Activated T-cell treated with anti-CD3 and anti-CD28 coated beads, Interleukin-2, amount 50 U/mL, for 4 hours (primary cell): ENCODE data around the gene GJD3. TPM values are rescaled to one million over a fixed set of nuclear protein-coding genes. Genes with fewer than 3 reads are reported as not detected.
"Not testable (repeated sequence)": the region's sequence is repeated elsewhere in the genome, so short reads cannot be mapped to it uniquely, and the experiment has no call there.

Experiments
- ATAC-seq, 2 donors: fragments of 200-7000 bp; cut with Tn5 transposase; one replicate each; pipeline ENCODE4 v1.10.0; 2021
- DNase-seq: peaks from one replicate; pipeline ENCODE4 v3.0.0-alpha.2; 2020
- H3K27me3 Mint-ChIP-seq: one replicate; pipeline ENCODE4 v1.8.0; 2021; ENCODE audit warnings: low read depth, mixed read lengths
- H3K36me3 Mint-ChIP-seq: one replicate; pipeline ENCODE4 v1.8.0; 2022; ENCODE audit warnings: mixed read lengths; ENCODE audit not compliant: insufficient read depth
- H3K4me1 Mint-ChIP-seq: one replicate; pipeline ENCODE4 v1.8.0; 2021; ENCODE audit warnings: low read depth, mixed read lengths
- H3K4me3 Mint-ChIP-seq: one replicate; pipeline ENCODE4 v1.8.0; 2021; ENCODE audit warnings: mild to moderate bottlenecking, moderate library complexity, mixed read lengths
- H3K9me3 Mint-ChIP-seq: one replicate; pipeline ENCODE4 v1.8.0; 2021; ENCODE audit warnings: mixed read lengths
- total RNA-seq, 3 donors: library from RNA; stranded (reverse); gene quantifications; one replicate each; pipeline ENCODE4 v1.2.1, GENCODE V29; 2021

The GJD3 gene
- total RNA-seq: not detected

- Mint-ChIP-seq H3K4me3 (peak within 1 kb of the TSS; percentile 63), H3K9me3 (no peaks in the 10 kb centered on the region), H3K27me3 (peaks cover 11% of the 10 kb centered on the region), H3K36me3 (no peaks in the 10 kb centered on the region), H3K4me1 (peaks cover 4% of the 10 kb centered on the region)
- DNase-seq (no peak), ATAC-seq (no peak)
These were observed at the start of gene GJD3 for GRCh38 chr17:40364121-40364861. GJD3 (minus strand) TSS chr17:40364737; CDS start chr17:40363815, 922 bp downstream.

- not testable (repeated sequence) for H3K9me3 Mint-ChIP-seq, H3K27me3 Mint-ChIP-seq, ATAC-seq, DNase-seq, H3K4me3 Mint-ChIP-seq, H3K36me3 Mint-ChIP-seq
- peaks cover 19% of the 10 kb centered on the region for H3K4me1 Mint-ChIP-seq
These were observed 49.8 kb upstream of the GJD3 start for GRCh38 chr17:40414312-40414711.

GRCh38 chr17:40412880-40413279 is 48.3 kb upstream of the GJD3 start:
- Mint-ChIP-seq H3K27me3 (no peaks in the 10 kb centered on the region), H3K36me3 (no peaks in the 10 kb centered on the region), H3K4me3 (no peak overlapping the region), H3K9me3 (no peaks in the 10 kb centered on the region), H3K4me1 (peaks cover 14% of the 10 kb centered on the region)
- ATAC-seq (no peak), DNase-seq (no peak)

- ATAC-seq (no peak), DNase-seq (no peak)
- Mint-ChIP-seq H3K4me1 (peaks cover 9% of the 10 kb centered on the region), H3K36me3 (no peaks in the 10 kb centered on the region), H3K4me3 (no peak overlapping the region), H3K9me3 (no peaks in the 10 kb centered on the region), H3K27me3 (no peaks in the 10 kb centered on the region)
These were observed 47.3 kb upstream of the GJD3 start for GRCh38 chr17:40411821-40412220.

GRCh38 chr17:40410082-40410481 is 45.5 kb upstream of the GJD3 start:
- H3K9me3 Mint-ChIP-seq: no peaks in the 10 kb centered on the region
- no peaks in the 10 kb centered on the region for H3K36me3 Mint-ChIP-seq
- no peak for ATAC-seq

GRCh38 chr17:40409540-40409939 is 45.0 kb upstream of the GJD3 start:
- not testable (repeated sequence) for ATAC-seq, H3K36me3 Mint-ChIP-seq, H3K4me1 Mint-ChIP-seq, H3K27me3 Mint-ChIP-seq, H3K4me3 Mint-ChIP-seq, H3K9me3 Mint-ChIP-seq, DNase-seq

More at GRCh38 chr17:40410082-40410481, 45.5 kb upstream of the GJD3 start:
- no peak for DNase-seq
- Mint-ChIP-seq H3K27me3 (no peaks in the 10 kb centered on the region), H3K4me3 (no peak overlapping the region), H3K4me1 (peaks cover 3% of the 10 kb centered on the region)

GRCh38 chr17:40407460-40407859 is 42.9 kb upstream of the GJD3 start:
- no peak overlapping the region for H3K4me3 Mint-ChIP-seq
- peaks cover 18% of the 10 kb centered on the region for H3K4me1 Mint-ChIP-seq
- no peaks in the 10 kb centered on the region for H3K9me3 Mint-ChIP-seq
- ATAC-seq (no peak), DNase-seq (no peak)
- no peaks in the 10 kb centered on the region for H3K36me3 Mint-ChIP-seq
- H3K27me3 Mint-ChIP-seq: no peaks in the 10 kb centered on the region

- Mint-ChIP-seq H3K4me1 (peaks cover 24% of the 10 kb centered on the region), H3K9me3 (no peaks in the 10 kb centered on the region), H3K27me3 (no peaks in the 10 kb centered on the region), H3K4me3 (no peak overlapping the region), H3K36me3 (no peaks in the 10 kb centered on the region)
- DNase-seq: no peak
- no peak for ATAC-seq
These were observed 39.5 kb upstream of the GJD3 start for GRCh38 chr17:40404003-40404402.

- DNase-seq (no peak), ATAC-seq (peak; percentile 41 to 43)
- Mint-ChIP-seq H3K9me3 (no peaks in the 10 kb centered on the region), H3K36me3 (no peaks in the 10 kb centered on the region), H3K4me1 (peaks cover 24% of the 10 kb centered on the region), H3K4me3 (peak overlapping the region; percentile 37), H3K27me3 (no peaks in the 10 kb centered on the region)
These were observed 38.1 kb upstream of the GJD3 start for GRCh38 chr17:40402668-40403067.

GRCh38 chr17:40399185-40399584 is 34.6 kb upstream of the GJD3 start:
- H3K4me3 Mint-ChIP-seq: no peak overlapping the region
- no peaks in the 10 kb centered on the region for H3K9me3 Mint-ChIP-seq
- ATAC-seq (peak in 1 of 2 donors; percentile 54), DNase-seq (no peak)
- peaks cover 23% of the 10 kb centered on the region for H3K4me1 Mint-ChIP-seq
- no peaks in the 10 kb centered on the region for H3K27me3 Mint-ChIP-seq
- H3K36me3 Mint-ChIP-seq: no peaks in the 10 kb centered on the region

GRCh38 chr17:40386555-40386954 is 22.0 kb upstream of the GJD3 start:
- H3K9me3 Mint-ChIP-seq, DNase-seq, H3K4me3 Mint-ChIP-seq, ATAC-seq, H3K4me1 Mint-ChIP-seq, H3K36me3 Mint-ChIP-seq, H3K27me3 Mint-ChIP-seq: not testable (repeated sequence)

- Mint-ChIP-seq H3K27me3 (no peaks in the 10 kb centered on the region), H3K4me3 (no peak overlapping the region), H3K36me3 (no peaks in the 10 kb centered on the region), H3K4me1 (no peaks in the 10 kb centered on the region), H3K9me3 (no peaks in the 10 kb centered on the region)
- ATAC-seq: no peak
- no peak for DNase-seq
These were observed 17.7 kb upstream of the GJD3 start for GRCh38 chr17:40382251-40382650.

GRCh38 chr17:40378966-40379365 is 14.4 kb upstream of the GJD3 start:
- Mint-ChIP-seq H3K36me3 (no peaks in the 10 kb centered on the region), H3K4me1 (peaks cover 5% of the 10 kb centered on the region), H3K27me3 (no peaks in the 10 kb centered on the region), H3K9me3 (no peaks in the 10 kb centered on the region), H3K4me3 (no peak overlapping the region)
- DNase-seq (no peak), ATAC-seq (no peak)

GRCh38 chr17:40377832-40378231 is 13.3 kb upstream of the GJD3 start:
- ATAC-seq: no peak
- H3K27me3 Mint-ChIP-seq: no peaks in the 10 kb centered on the region
- no peaks in the 10 kb centered on the region for H3K9me3 Mint-ChIP-seq
- no peak overlapping the region for H3K4me3 Mint-ChIP-seq
- DNase-seq: no peak
- H3K4me1 Mint-ChIP-seq: peaks cover 16% of the 10 kb centered on the region
- no peaks in the 10 kb centered on the region for H3K36me3 Mint-ChIP-seq

- H3K27me3 Mint-ChIP-seq, H3K4me3 Mint-ChIP-seq, DNase-seq, H3K9me3 Mint-ChIP-seq, H3K36me3 Mint-ChIP-seq: not testable (repeated sequence)
- H3K4me1 Mint-ChIP-seq: peaks cover 23% of the 10 kb centered on the region
- peak in 1 of 2 donors; percentile 24 for ATAC-seq
These were observed 12.0 kb upstream of the GJD3 start for GRCh38 chr17:40376541-40376940.
